HG02981 (cell line): ENCODE results near the gene RACGAP1.

Source experiments
- ATAC-seq: cut with Tn5 transposase; IDR thresholded peaks from one replicate; pipeline ENCODE4 v1.9.1; 2021; ENCODE audit warnings: mild to moderate bottlenecking, moderate library complexity; ENCODE audit not compliant: unreplicated experiment

The RACGAP1 gene

GRCh38 chr12:50056639-50056976 lies 31.3 kb upstream of the RACGAP1 start:
- no peak for ATAC-seq

GRCh38 chr12:50055831-50056638 lies 30.7 kb upstream of the RACGAP1 start:
- no peak for ATAC-seq

GRCh38 chr12:50053583-50053982 lies 28.3 kb upstream of the RACGAP1 start:
- no peak for ATAC-seq

- no peak for ATAC-seq
These were observed 27.7 kb upstream of the RACGAP1 start for GRCh38 chr12:50052964-50053363.

- ATAC-seq = no peak
These were observed 27.2 kb upstream of the RACGAP1 start for GRCh38 chr12:50052544-50052943.

GRCh38 chr12:50051101-50051806 lies 26.0 kb upstream of the RACGAP1 start:
- ATAC-seq = no peak

GRCh38 chr12:50050410-50051098 lies 25.3 kb upstream of the RACGAP1 start:
- no peak for ATAC-seq

GRCh38 chr12:50050119-50050385 lies 24.8 kb upstream of the RACGAP1 start:
- no peak for ATAC-seq

GRCh38 chr12:50049254-50050118 lies 24.2 kb upstream of the RACGAP1 start:
- ATAC-seq = no peak

- ATAC-seq = no peak
These were observed 22.5 kb upstream of the RACGAP1 start for GRCh38 chr12:50047693-50048250.

GRCh38 chr12:50043854-50044253 lies 18.6 kb upstream of the RACGAP1 start:
- no peak for ATAC-seq

GRCh38 chr12:50043308-50043707 lies 18.0 kb upstream of the RACGAP1 start:
- ATAC-seq = no peak

GRCh38 chr12:50042693-50043092 lies 17.4 kb upstream of the RACGAP1 start:
- ATAC-seq = no peak

GRCh38 chr12:50041962-50042361 lies 16.7 kb upstream of the RACGAP1 start:
- no peak for ATAC-seq

- no peak for ATAC-seq
These were observed 16.0 kb upstream of the RACGAP1 start for GRCh38 chr12:50041062-50041860.

GRCh38 chr12:50040657-50041056 lies 15.4 kb upstream of the RACGAP1 start:
- ATAC-seq = no peak

- ATAC-seq = no peak
These were observed 14.0 kb upstream of the RACGAP1 start for GRCh38 chr12:50039151-50039835.

- ATAC-seq = no peak
These were observed 13.0 kb upstream of the RACGAP1 start for GRCh38 chr12:50038336-50038735.

GRCh38 chr12:50032854-50033581 lies 7.7 kb upstream of the RACGAP1 start:
- ATAC-seq = no peak
